H1 (cell line): Measurements from ENCODE around the gene SPOCD1. TPM values are rescaled to one million over a fixed set of nuclear protein-coding genes. Genes with fewer than 3 reads are reported as not detected.

ENCODE experiments used
- ASH2L ChIP-seq: fragments of 200-600, 300-600 bp; sonication (generic); IDR thresholded peaks from one replicate; pipeline ENCODE4 v1.7.1; 2017; ENCODE audit warnings: low read length
- EP300 ChIP-seq, 2 experiments: IDR thresholded peaks; 1 replicate in 1 of 2; 2 replicates in 1 of 2; pipeline ENCODE4 v1.6.1; 2011 to 2012; ENCODE audit warnings: low read depth in 2 of 2, low read length in 2 of 2, mild to moderate bottlenecking in 2 of 2, borderline replicate concordance in 1 of 2, inconsistent platforms in 1 of 2, moderate library complexity in 1 of 2
- EZH2 ChIP-seq: fragments of 200-600 bp; sonication (generic); IDR thresholded peaks from 2 replicates; pipeline ENCODE4 v1.7.1; 2012; ENCODE audit warnings: low read depth, mild to moderate bottlenecking, moderate library complexity, low read length, inconsistent platforms; ENCODE audit not compliant: severe bottlenecking
- GTF2F1 ChIP-seq: IDR thresholded peaks from 2 replicates; pipeline ENCODE4 v1.6.1; 2012; ENCODE audit warnings: low read depth, low read length, improper control_type of control experiment, borderline replicate concordance
- RNF2 ChIP-seq: fragments of 200-900, 300-1000 bp; sonication (generic); IDR thresholded peaks from 2 replicates; pipeline ENCODE4 v1.7.1; 2016; ENCODE audit warnings: borderline replicate concordance, low read depth, mild to moderate bottlenecking, antibody characterized with exemption, low read length; ENCODE audit not compliant: poor library complexity, severe bottlenecking; ENCODE audit errors: missing control alignments
- polyA plus RNA-seq, 7 experiments: library from polyadenylated mRNA; depleted of rRNA in 3 of 7; stranded (reverse) in 5 of 7; unstranded in 2 of 7; fragments of >200 nt in 5 of 7; fragments of 200-250 nt in 2 of 7; gene quantifications; 1 replicate in 5 of 7; 2 replicates in 1 of 7; 4 replicates in 1 of 7; pipeline versions ENCODE4 v1.2.1 to v1.2.3, GENCODE V29; 2011 to 2013; ENCODE audit warnings: missing spikeins in 2 of 7, mixed read lengths in 2 of 7
- total RNA-seq: library from RNA; stranded (reverse); fragmentation: NEBNext Ultra II Directional; extraction: Animal tissue kit (Norgen Biotek cat#: 25700); gene quantifications from 2 replicates; pipeline ENCODE4 v1.2.1, GENCODE V29; 2021
- TF ChIP-seq, protein P1 (sequence below): IDR thresholded peaks from 2 replicates; pipeline ENCODE4 v1.6.1; 2011; ENCODE audit warnings: low read length, improper control_type of control experiment
- TF ChIP-seq, protein P2 (sequence below): fragments of 300-600 bp; sonication (generic); IDR thresholded peaks from 2 replicates; pipeline ENCODE4 v1.7.1; 2012; ENCODE audit warnings: low read length, moderate library complexity, mild to moderate bottlenecking, inconsistent platforms; ENCODE audit not compliant: insufficient replicate concordance

Gene SPOCD1
- total and polyA plus RNA-seq, 2 of the 8 experiments (the other 6 are each of a cell fraction or from before 2014, with no cell fraction given) = 1.8 to 2.9 TPM

DNA sequence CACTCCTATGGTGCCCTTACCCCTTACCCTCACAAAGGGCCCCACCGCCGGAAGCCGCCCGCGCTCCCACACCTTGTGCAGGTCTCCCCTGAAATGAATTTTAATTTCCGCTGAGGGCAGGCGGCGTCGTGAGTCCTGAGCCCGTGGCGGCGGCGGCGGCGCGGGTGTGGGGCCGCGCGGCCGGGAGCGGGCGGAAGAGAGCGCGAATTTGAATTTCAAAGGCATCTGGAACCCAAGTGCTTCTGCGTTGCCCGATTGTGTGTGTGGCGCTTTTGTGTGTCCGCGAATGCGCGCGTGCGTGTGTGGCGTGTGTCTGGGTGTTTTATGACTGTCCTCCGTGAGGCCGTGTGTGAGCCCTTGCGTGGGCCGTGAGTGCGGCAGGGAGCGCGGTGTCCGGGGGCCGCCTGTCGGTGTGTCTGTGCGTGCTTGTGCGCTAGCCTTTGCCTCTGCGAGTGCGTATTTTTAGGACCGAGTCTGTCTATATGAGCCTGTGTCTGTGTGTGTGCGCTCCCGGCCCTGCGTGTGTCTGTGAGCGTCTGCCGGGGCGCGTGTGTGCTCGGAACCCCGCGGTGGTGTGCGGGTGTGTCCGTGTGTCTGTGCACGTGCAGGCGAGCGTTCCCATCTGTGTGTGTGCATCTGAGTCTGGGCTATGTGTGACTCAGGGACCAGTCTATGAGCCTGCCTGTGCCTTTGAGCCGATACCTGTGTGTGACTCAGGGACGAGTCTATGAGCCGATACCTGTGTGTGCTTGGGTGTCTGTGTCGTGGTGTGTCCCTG lies 43.7 kb downstream of the SPOCD1 start (continued):
- peak; percentile 90 for TF ChIP-seq EZH2
- TF ChIP-seq, protein P1, sequence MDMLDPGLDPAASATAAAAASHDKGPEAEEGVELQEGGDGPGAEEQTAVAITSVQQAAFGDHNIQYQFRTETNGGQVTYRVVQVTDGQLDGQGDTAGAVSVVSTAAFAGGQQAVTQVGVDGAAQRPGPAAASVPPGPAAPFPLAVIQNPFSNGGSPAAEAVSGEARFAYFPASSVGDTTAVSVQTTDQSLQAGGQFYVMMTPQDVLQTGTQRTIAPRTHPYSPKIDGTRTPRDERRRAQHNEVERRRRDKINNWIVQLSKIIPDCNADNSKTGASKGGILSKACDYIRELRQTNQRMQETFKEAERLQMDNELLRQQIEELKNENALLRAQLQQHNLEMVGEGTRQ = no peak
- peak; percentile 21 for TF ChIP-seq ASH2L
- no peak for TF ChIP-seq GTF2F1
- TF ChIP-seq, protein P2, sequence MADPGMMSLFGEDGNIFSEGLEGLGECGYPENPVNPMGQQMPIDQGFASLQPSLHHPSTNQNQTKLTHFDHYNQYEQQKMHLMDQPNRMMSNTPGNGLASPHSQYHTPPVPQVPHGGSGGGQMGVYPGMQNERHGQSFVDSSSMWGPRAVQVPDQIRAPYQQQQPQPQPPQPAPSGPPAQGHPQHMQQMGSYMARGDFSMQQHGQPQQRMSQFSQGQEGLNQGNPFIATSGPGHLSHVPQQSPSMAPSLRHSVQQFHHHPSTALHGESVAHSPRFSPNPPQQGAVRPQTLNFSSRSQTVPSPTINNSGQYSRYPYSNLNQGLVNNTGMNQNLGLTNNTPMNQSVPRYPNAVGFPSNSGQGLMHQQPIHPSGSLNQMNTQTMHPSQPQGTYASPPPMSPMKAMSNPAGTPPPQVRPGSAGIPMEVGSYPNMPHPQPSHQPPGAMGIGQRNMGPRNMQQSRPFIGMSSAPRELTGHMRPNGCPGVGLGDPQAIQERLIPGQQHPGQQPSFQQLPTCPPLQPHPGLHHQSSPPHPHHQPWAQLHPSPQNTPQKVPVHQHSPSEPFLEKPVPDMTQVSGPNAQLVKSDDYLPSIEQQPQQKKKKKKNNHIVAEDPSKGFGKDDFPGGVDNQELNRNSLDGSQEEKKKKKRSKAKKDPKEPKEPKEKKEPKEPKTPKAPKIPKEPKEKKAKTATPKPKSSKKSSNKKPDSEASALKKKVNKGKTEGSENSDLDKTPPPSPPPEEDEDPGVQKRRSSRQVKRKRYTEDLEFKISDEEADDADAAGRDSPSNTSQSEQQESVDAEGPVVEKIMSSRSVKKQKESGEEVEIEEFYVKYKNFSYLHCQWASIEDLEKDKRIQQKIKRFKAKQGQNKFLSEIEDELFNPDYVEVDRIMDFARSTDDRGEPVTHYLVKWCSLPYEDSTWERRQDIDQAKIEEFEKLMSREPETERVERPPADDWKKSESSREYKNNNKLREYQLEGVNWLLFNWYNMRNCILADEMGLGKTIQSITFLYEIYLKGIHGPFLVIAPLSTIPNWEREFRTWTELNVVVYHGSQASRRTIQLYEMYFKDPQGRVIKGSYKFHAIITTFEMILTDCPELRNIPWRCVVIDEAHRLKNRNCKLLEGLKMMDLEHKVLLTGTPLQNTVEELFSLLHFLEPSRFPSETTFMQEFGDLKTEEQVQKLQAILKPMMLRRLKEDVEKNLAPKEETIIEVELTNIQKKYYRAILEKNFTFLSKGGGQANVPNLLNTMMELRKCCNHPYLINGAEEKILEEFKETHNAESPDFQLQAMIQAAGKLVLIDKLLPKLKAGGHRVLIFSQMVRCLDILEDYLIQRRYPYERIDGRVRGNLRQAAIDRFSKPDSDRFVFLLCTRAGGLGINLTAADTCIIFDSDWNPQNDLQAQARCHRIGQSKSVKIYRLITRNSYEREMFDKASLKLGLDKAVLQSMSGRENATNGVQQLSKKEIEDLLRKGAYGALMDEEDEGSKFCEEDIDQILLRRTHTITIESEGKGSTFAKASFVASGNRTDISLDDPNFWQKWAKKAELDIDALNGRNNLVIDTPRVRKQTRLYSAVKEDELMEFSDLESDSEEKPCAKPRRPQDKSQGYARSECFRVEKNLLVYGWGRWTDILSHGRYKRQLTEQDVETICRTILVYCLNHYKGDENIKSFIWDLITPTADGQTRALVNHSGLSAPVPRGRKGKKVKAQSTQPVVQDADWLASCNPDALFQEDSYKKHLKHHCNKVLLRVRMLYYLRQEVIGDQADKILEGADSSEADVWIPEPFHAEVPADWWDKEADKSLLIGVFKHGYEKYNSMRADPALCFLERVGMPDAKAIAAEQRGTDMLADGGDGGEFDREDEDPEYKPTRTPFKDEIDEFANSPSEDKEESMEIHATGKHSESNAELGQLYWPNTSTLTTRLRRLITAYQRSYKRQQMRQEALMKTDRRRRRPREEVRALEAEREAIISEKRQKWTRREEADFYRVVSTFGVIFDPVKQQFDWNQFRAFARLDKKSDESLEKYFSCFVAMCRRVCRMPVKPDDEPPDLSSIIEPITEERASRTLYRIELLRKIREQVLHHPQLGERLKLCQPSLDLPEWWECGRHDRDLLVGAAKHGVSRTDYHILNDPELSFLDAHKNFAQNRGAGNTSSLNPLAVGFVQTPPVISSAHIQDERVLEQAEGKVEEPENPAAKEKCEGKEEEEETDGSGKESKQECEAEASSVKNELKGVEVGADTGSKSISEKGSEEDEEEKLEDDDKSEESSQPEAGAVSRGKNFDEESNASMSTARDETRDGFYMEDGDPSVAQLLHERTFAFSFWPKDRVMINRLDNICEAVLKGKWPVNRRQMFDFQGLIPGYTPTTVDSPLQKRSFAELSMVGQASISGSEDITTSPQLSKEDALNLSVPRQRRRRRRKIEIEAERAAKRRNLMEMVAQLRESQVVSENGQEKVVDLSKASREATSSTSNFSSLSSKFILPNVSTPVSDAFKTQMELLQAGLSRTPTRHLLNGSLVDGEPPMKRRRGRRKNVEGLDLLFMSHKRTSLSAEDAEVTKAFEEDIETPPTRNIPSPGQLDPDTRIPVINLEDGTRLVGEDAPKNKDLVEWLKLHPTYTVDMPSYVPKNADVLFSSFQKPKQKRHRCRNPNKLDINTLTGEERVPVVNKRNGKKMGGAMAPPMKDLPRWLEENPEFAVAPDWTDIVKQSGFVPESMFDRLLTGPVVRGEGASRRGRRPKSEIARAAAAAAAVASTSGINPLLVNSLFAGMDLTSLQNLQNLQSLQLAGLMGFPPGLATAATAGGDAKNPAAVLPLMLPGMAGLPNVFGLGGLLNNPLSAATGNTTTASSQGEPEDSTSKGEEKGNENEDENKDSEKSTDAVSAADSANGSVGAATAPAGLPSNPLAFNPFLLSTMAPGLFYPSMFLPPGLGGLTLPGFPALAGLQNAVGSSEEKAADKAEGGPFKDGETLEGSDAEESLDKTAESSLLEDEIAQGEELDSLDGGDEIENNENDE = no peak
- TF ChIP-seq RNF2 = peak; percentile 19
- TF ChIP-seq EP300 (IDR thresholded peaks at IDR 0.05; ENCODE audit: borderline replicate concordance in 1 of 2, low read depth in 2 of 2, low read length in 2 of 2) = no peak
